ENCODE data around the gene SMARCB1.
A peak's percentile ranks its signal among the peaks of the same experiment; 100 is the strongest.
"Not testable (repeated sequence)": the region's sequence is repeated elsewhere in the genome, so short reads cannot be mapped to it uniquely, and the experiment has no call there.

The SMARCB1 gene

GRCh38 chr22:23847991-23848864, 61.5 kb downstream of the SMARCB1 start:
- DNase-seq: no peak

GRCh38 chr22:23849009-23850006, 62.5 kb downstream of the SMARCB1 start:
- peak; percentile 69 for DNase-seq

GRCh38 chr22:23850136-23850611, 63.4 kb downstream of the SMARCB1 start:
- no peak for DNase-seq

- DNase-seq: peak; percentile 61
These were observed 70.2 kb downstream of the SMARCB1 start for GRCh38 chr22:23856721-23857605.

GRCh38 chr22:23857606-23858483, 71.1 kb downstream of the SMARCB1 start, which contains the start of gene SLC2A11:
Gene SLC2A11, plus strand, starts transcription at chr22:23857875. Its CDS starts 125 bp downstream, at chr22:23858000.
- peak; percentile 98 for DNase-seq

GRCh38 chr22:23858484-23858815, 71.7 kb downstream of the SMARCB1 start:
- no peak for DNase-seq

GRCh38 chr22:23859201-23859600, 72.4 kb downstream of the SMARCB1 start:
- no peak for DNase-seq

- DNase-seq: not testable (repeated sequence)
These were observed 73.4 kb downstream of the SMARCB1 start for GRCh38 chr22:23860187-23860586.

- DNase-seq: peak; percentile 19
These were observed 75.3 kb downstream of the SMARCB1 start for GRCh38 chr22:23862103-23862502.

- not testable (repeated sequence) for DNase-seq
These were observed 77.9 kb downstream of the SMARCB1 start for GRCh38 chr22:23864499-23865154.

GRCh38 chr22:23868580-23868979, 81.8 kb downstream of the SMARCB1 start:
- no peak for DNase-seq

GRCh38 chr22:23874871-23875270, 88.1 kb downstream of the SMARCB1 start:
- no peak for DNase-seq

GRCh38 chr22:23875801-23876200, 89.0 kb downstream of the SMARCB1 start:
- no peak for DNase-seq

- DNase-seq: no peak
These were observed 90.8 kb downstream of the SMARCB1 start for GRCh38 chr22:23877566-23877965.

GRCh38 chr22:23878219-23878618, 91.5 kb downstream of the SMARCB1 start:
- DNase-seq: no peak

- DNase-seq: no peak
These were observed 95.6 kb downstream of the SMARCB1 start for GRCh38 chr22:23882370-23882769.

- DNase-seq: no peak
These were observed 96.9 kb downstream of the SMARCB1 start for GRCh38 chr22:23883658-23884057.

GRCh38 chr22:23884140-23884539, 97.4 kb downstream of the SMARCB1 start:
- no peak for DNase-seq
